Renal pelvis (tissue), 4 donors: ENCODE measurements around the gene SYMPK. TPM values are rescaled to one million over a fixed set of nuclear protein-coding genes. Genes with fewer than 3 reads are reported as not detected.

ENCODE experiments used
- DNase-seq: peaks from one replicate; pipeline ENCODE4 v3.0.0-alpha.2; 2013
- polyA plus RNA-seq, 3 donors: library from polyadenylated mRNA; unstranded; fragments of 120-200 nt; gene quantifications; one replicate each; pipeline ENCODE4 v1.2.1, GENCODE V29; 2013; ENCODE audit not compliant: insufficient read length in 3 of 3

SYMPK gene
- polyA plus RNA-seq, 3 donors = 60.4 to 72.1 (median 66.5) TPM

- no peak for DNase-seq
These were observed 35.4 kb downstream of the SYMPK start for GRCh38 chr19:45827459-45828093.

DNA sequence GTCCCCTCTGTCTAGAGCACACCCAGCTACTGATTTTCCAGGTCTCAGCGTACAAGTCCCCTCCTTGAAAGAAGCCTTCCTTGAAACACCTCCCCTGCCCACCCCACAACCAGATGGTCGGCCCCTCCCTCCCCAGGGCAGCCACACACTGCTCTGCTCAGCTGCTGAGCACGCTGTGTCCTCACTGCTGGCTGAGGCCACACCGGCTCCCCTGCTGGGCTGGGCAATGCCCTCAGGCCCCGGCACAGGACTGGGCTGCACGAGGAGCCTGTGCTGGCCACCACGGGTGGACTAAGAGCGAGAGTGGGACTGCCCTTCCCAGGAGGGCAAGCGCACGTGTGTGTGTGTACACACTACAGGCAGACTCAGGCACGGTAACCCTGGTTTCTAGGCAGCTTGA lies 36.0 kb downstream of the SYMPK start:
- no peak for DNase-seq

GRCh38 chr19:45825917-45826893 lies 36.7 kb downstream of the SYMPK start:
- no peak for DNase-seq

DNA sequence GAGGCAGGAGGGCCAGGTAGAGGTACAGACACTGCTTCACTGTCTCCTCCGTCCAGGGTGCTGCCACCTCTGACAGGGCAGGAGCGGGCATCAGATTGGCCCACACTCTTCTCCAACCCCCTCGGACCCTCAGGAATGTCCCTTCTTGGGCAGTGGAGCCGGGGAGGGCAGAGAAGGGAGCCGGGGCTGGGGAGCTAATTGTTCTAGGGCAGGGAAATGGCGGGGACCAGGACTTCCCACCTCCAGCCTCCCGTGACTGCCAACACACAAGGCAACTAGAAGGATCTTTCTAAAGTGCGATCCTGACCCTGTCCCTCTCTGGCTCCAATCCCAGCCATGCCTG lies 37.7 kb downstream of the SYMPK start:
- no peak for DNase-seq

DNA sequence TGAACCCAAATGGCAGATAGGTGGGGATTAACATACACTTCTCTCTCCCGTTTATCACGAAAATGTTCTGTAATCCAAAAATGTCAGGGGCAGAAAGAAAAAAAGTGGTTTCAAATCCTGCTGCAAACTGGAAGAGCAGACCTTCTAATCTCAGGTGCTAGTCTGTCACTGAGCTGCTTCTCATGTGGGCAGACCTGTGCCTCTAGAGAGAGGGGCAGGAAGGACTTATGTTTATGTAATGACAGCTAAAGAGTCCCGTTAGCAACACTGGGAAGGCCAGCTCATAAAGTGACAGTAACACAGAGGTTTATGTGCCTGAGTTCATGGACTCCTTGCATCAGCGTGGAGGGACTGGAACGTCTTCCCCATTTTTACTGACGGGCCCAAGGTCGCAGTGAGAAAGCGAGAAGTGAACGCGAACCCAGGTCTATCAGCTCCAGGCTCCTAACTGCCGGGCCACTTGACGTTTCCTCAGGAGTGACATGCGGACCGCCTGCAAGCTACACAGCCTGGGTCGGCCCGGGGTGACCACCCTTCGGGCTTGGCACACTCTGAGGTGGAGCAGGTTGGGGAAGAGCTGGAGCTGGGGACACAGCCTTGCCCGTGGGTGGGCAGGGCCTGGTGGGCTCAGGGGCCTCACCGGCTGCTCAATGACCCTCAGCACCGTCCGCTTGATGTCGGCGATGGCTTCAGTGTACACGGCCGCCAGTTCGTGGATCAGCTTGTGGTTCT lies 38.2 kb downstream of the SYMPK start:
- no peak for DNase-seq

GRCh38 chr19:45824041-45824471 lies 38.9 kb downstream of the SYMPK start:
- no peak for DNase-seq

GRCh38 chr19:45823182-45823581 lies 39.8 kb downstream of the SYMPK start:
- DNase-seq = no peak

- DNase-seq = no peak
These were observed 40.2 kb downstream of the SYMPK start for GRCh38 chr19:45822716-45823115.

GRCh38 chr19:45821570-45821969 lies 41.4 kb downstream of the SYMPK start:
- no peak for DNase-seq

- DNase-seq = no peak
These were observed 41.8 kb downstream of the SYMPK start for GRCh38 chr19:45821103-45821521.

DNA sequence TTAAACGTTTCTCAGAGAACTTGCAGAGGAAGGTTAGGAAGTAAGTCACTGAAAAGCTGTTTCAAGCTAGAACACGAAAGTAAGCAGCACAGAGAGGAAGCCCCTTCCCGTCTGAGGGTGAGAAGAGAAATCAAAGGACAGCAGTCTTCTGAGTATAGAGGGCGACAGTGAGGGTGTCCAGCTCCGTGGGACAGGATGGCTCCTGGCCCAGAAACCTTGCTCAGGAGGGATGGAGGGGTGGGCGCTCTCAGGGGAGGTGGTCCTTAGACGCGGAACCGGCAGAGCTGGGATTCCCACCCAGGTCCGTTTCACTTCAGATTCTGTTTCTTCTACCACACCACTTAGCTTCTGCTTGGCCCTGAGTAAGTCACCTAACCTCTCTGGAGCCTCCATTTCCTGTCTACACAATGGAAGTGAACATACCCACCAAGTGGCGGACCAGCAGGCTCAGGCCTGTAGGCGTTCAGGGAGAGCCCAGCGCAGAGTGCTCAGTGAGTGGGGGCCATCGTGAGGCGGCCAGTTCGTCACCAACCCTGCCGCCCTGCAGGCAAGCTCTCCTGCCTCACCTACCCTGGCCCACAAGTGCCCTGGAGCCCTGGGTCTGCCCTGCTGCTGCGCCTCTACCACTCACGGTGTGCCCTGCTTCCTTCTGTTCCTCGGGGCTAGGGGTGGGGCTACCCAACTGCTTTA lies 42.4 kb downstream of the SYMPK start:
- no peak for DNase-seq

DNA sequence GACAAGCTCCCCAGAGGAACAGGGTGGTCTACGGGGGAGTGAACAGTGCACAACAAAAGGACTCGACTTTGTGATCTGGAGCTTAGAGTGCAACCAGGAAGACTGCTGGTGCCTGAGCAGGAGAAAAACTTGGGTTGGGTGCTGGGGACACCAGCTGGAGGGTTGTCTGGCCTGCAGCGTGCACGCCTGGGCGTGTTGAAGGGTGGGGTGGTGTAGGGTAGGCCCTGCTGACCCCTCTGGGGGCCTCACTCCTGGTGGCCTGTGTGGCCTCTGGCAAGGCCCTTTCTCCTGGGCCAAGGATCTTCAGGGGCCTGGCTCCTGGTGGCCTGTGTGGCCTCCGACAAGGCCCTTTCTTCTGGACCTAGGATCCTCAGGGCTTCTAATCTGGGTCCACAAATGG lies 43.2 kb downstream of the SYMPK start:
- DNase-seq = no peak

- no peak for DNase-seq
These were observed 45.1 kb downstream of the SYMPK start for GRCh38 chr19:45817725-45818301.

GRCh38 chr19:45817010-45817724 lies 45.8 kb downstream of the SYMPK start:
- peak; percentile 93 for DNase-seq

DNA sequence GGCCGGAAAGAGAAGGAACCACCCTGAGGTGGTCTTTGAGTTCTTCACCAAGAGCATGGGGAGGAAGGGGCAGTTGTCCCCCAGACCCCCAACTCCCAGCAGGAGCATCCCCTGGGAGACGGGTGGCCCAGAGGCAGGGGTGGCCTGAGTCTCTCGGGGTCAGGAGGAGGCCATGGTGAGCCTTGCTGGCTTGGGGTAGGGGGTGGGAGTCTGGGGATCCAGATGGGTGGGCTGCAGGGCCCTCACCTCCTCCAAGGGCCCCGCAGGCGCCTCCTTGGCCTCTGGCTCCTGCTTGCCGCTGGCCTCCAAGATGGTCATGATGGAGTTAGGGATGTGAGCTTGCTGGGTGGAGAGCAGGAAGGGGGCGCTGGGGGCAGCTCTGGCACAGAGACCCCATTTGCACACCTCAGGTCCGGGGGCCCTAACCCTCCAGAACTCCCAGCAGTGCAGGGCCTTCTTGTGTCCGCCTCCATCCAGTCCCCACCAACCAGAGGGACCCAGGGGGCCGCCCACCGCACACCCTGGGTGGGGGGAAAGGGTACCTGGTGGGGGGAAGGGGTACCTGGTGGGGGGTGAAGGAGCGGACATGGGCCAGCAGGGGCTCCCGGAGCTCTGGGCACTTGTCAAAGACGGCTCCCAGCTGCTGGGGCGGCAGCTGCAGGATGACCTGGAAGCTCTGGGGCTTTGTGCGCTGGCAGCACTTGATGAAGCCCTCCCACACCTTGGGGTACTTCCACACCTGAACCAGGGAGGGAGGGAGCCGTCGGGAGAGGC lies 46.5 kb downstream of the SYMPK start:
- no peak for DNase-seq

DNA sequence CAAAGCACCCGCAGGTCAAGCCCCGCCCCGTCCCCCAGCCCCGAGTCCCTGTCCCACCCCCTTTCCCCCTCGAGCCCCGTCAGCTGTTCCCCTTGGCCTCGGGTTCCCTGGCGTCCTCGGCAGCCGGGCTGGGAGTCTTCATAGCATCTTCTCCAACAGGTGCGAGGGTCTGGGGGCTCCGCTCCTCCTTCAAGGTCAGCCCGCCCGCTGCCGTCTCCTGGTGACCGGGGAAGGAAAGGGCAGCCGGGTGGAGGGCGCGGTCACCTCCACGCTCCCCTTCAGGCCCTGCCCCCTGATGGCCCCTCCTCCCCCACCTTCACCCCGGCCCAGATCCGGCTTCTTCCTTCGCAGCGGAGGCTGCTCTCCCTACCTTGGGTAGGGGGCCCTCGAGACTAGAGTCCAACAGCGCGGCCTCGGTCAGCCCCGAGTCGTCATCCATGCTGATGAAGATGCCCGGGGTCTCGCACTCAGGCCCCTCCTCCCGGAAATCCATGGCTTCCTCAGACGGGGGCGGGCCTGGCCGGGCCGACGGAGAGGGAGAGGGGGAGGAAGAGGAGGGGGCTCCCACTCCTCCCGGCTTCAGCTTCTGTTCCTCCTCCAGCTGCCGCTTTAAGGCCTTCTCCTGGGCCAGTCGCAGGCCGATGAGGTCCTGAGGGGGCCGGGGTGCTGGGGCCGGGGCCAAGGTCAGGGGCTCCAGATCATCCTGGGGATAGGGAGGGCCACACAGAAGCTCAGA lies 47.3 kb downstream of the SYMPK start:
- DNase-seq = peak; percentile 75

GRCh38 chr19:45814851-45815480 lies 48.0 kb downstream of the SYMPK start, which contains the start of gene RSPH6A:
Gene RSPH6A (minus strand): TSS chr19:45815308. CDS start chr19:45815176, 132 bp downstream.
- no peak for DNase-seq

DNA sequence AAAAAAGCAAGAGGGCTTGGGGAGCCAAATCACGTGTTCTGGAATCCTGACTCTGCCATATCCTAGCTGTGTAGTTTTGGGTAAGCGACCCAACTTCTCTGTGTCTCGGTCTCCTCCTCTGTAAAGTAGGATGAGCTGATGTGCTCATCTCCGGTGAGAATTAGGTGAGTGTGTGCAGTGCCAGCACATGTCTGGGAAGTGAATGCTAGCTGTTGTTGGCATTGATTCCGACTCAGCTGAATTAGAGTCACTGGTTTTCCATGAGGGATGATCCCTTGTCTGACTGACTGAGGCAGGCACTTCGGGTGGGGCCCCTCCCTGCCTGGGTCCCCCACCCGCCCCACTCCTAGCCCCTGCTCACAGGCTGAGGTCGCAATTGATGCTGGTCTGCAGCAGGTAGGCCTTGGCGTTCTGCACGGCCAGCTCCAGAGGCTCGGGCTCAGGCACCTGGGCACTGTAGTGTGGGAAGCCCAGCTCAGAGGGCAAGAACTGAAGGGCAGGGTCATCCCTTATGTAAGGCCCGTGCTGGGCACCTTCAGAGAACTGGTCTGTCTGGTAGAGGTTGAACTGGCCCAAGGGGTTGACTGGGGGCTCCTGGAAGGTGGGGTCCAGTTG lies 48.7 kb downstream of the SYMPK start:
- no peak for DNase-seq
